GM18526 (cell line): ENCODE results near the gene PDZRN4.

Experiments
- POLR2A ChIP-seq: IDR thresholded peaks from 3 replicates; pipeline ENCODE4 v1.6.1; 2011; ENCODE audit not compliant: insufficient read length; ENCODE audit errors: extremely low read depth

The PDZRN4 gene

DNA sequence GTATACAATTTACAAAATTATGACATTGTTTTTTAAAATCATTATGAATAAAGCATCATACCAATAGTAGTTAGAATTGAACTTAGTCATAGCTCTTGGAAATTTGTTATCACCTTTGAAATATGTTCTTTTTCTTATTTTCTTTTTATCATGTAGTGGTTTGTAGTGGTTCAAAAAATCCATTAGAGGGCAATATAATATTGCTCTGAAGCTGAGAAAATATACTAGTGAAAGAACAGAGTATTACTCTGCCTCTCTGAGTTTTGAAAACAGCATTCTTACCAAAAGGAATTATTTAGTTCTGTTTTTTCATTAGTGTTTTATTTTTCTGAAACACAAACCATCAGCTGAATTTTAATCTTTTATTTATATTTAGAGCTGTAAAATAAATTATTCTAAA is 76.2 kb downstream of the PDZRN4 start:
- no peak for TF ChIP-seq POLR2A

DNA sequence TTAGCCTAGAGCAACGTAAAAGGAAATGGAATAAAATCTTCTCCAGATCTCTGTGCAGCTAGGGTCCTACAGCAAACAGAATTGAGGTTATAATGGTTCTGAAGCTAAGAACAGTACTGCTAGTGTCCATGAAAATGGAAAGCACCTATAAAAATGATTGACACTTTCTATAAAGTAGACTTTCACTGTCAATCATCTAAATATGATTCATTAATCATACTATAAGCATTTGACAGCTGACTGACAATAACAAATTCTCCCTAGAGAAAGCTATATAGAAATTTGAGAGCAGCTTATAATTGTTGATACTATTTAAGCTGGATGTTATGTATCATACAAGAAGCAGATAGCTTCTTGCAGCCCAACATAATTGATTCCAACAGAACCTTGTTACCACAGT is 80.9 kb downstream of the PDZRN4 start:
- no peak for TF ChIP-seq POLR2A

DNA sequence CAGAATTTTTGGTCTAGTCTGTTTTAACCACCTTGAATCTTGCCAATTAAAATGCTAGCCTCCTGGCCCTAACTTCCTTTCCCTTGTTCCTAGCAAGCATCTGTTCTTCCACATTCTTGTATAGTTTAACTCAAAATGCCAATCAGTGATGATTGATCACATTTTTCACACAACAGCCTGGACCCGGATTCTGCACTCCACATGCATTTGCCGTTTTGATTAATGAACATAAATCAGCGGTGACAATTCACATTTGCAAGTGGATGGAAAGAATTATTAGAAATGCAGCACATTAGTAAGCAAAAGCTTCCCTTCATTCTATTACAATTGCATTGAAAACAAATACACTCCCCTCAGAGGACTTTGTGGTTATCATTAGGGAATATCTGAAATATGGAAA is 83.4 kb downstream of the PDZRN4 start:
- TF ChIP-seq POLR2A, result no peak

DNA sequence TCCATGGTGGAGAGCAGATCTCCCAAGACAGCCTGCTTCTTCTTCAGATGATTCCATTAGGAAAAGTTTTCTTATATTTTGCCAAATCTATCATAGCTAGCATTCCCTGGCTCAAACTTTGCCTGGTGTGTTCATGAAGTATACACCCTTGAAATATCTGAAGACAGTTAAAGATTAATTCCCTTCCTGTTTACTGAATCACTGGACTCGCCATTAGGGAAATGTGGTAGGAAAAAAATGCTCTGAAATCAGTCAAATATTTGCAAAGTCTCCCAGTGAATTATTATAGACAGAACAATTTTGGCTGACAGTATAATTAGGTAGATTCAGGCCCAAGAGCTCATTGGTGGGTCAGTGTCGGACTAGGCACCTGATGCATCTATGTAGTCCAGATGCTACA is 86.5 kb downstream of the PDZRN4 start:
- TF ChIP-seq POLR2A, result no peak

DNA sequence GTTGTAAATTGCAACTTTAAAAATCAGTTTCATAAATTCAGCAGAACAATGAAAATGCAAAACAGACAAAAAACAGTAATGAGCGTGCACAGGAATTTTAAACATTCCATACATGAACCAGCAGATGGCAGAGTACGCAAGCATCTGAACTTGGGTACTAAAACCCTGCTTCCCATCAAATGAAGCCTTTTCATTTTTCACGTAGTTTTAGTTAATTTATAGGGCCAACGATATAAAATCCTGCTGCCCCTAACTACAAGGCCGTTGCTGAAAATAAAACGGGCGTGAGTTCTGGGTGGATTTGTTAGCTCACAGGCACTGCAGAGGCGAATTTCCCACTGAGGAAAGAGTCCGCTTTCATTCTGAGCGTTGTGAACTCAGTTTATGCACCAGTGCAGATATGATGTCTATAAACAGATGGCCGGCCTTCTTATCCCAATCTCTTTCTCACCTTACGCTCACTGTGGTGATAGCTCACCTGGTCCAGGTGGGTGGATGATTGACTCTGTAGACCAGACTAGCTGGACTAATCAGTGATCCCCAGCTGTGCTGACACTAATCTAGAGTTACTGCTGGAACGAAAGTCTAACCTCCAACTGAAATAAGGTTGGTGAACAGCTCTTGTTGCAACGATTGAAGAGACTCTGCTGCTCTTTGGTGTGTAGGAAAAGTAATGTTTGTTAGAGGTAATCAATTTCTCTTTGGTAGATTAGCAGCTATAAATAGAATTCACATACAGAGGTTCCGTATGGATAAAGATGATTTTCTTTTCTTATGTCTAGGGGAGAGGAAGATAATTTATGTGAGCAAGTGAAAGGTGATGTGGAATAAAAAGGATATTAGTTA is 89.2 kb downstream of the PDZRN4 start:
- no peak for TF ChIP-seq POLR2A

DNA sequence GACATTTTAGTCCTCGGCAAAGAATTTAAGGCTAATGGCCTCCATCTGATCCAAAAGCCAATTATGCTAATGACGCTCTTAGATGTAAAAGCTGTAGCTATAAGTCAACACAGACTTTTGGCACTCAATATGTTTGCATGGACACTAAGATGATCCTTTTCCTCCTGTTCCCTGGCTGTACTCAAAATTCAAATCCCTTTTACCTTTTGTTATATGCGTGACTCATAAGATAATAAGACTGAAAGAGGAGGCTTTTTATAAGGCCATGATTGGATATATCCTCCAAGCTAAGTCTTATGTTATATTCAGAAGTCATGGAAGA is 89.8 kb downstream of the PDZRN4 start:
- TF ChIP-seq POLR2A, result no peak

DNA sequence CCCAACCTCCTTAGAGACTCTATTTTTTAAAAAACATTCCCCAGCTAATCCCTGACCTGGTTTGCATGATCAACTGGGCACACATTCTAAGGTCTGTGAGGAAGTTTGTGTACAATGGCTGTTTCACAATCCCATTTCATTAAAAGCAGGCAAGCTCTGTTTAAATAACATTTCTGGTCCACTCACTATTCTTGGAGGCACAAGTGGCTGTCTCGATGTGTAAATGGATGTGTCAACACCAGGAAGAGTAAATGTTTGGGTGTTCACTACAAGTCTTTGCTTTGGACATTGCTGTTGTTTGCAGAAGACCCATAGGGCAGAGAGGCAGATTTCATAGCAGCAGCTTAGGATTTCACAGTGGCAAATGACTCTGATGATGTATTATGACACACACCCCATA is 98.3 kb downstream of the PDZRN4 start:
- TF ChIP-seq POLR2A, result no peak

DNA sequence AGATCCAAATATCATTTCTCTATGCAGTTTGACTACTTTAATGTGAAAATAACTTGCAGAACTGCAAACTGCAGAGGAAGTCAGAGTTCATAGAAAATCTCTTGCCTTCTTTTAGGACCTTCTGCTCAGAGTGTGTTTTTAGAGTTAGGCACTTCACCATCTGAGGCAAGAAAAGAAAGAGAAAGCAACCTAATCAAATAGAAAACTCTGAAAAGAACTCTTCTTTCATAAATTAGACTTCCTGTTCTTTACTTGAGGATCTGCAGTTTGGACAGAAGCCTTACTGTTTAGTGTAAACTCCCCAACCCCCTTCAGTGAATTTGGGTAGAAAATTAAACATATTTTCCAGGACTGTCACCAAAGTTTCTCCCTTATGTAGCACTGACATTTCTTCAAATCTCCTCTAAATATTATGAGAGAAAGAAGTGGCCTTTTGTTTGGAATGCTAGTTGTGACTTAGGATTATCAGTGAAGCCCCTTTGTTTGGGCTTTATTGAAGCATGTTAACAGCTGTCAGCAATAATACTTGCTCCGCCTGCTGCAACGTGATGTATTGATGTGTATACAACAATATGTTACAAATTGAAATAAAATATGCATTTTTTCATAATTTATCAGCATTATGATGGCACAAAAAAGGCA is 99.5 kb downstream of the PDZRN4 start:
- no peak for TF ChIP-seq POLR2A

DNA sequence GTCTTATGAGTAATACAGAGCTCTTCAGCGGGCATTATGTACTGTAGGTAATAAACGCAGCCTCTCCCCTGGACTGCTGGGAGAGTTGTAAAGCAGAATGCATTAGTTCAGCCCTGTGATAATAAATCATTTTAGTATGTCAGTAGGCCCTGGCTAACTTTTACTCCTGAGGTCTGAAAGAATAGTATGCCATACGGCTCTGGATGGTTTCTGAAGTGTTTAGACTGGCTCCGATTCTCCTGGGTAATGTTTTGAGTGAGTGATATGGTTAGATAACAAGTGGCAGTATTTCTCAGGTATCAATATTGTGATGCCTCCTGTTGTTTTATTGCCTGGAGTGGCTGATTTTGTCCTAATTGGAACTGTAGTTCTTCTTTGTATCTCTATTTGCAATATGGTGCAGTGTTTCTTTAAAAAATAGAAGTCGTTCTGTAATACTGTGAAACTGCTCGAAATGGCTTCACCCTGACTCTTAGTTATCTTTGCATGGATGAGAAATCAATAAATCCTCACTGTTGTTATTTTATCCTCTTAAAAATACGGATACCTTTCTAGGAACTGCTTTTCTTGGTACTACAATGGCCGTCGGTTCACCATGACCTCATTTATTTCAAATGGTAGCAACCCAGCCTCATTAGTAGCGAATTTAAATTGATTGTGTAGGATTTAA is 100.2 kb downstream of the PDZRN4 start:
- TF ChIP-seq POLR2A, result no peak

DNA sequence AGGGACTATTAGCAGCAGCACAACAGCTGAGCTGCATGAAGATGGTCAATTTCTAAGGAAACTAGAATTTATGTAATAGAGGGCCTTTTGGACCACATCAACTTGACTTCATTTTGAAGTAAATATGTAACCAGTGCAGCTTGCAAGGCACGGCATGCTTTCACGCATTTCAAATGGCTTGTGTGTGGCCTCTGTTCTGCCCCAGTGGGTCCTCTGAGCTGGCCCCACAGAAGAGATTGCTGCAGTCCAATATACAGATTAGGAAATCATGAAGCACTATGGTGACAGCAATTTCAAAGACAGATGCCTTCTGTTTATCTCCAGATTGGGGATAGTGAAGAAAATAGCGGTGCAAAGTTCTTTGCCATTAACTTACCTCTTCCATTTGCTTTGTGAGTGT is 101.4 kb downstream of the PDZRN4 start:
- TF ChIP-seq POLR2A, result no peak

DNA sequence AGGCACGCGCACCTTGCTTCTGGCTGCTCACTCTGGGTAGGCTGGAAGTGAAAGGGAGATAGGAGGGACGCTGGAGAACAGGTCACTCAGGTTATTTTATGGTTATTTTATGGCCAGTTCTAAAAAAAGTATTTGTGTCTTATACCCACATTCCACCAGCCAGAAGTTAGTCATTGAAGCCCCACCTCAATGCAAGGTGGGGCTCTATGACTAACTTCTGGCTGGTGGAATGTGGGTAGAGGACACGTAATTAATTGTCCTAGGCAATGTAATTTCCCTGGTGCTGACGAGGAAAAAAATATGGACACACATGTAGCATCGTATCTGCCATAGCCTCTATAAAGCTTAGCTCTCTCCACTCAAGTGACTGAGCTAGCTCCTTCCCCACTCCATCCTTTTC is 104.9 kb downstream of the PDZRN4 start:
- TF ChIP-seq POLR2A, result no peak

DNA sequence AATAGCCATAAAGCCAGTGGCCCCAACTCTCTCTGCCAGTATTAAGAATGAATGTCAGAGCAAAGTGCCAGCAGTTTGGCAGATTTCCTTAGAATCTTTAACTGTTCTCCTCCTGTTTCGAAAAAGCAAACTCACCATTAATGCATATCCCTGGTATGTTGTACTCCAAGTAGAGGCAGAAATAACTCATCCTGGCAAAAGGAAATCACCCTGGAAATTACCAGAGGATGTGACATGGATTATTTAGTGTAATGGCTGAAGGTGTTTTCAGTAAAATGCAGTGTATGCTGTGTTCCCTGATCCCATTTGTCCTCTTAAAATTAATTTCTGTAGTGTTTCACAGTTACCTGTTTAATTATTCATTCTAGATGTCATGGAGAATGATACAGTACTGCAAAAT is 105.3 kb downstream of the PDZRN4 start:
- no peak for TF ChIP-seq POLR2A

DNA sequence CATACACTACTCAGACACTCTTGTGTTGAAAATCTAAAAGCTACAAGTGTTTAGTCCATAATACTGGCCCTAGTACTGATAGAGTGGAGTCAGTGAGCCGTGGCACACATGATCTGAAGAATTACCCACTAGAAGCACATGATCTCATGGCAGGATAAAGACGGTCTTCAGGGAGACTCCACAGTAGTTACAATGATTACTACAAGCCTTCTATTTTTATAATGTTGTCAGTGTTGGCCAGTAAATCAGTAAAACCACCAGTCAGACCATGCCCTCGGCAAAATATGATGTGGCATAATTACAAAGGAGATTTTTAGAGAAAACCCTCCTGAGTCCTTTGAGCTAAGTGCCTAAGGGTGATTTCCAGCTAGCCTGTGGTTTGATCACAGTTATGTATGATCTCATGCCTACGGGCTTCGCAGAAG is 114.9 kb downstream of the PDZRN4 start:
- no peak for TF ChIP-seq POLR2A

DNA sequence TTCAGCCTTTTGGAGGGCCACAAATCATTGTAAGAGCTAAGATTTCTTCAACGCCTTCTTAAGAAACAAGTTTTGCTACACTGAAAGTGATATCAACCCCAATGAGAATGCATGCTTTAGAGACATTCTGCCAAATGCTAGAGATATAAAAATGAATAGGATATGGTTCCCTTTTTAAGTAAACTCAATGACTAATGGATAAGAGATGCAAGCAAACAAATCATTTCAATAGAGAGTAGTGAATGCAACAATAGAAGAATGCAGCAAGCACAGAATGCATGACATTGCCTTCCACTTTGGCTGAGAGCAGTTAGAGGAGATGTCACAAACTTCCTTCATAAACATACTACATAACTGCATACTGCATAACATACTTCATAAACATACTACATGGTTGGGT is 116.4 kb downstream of the PDZRN4 start:
- no peak for TF ChIP-seq POLR2A

DNA sequence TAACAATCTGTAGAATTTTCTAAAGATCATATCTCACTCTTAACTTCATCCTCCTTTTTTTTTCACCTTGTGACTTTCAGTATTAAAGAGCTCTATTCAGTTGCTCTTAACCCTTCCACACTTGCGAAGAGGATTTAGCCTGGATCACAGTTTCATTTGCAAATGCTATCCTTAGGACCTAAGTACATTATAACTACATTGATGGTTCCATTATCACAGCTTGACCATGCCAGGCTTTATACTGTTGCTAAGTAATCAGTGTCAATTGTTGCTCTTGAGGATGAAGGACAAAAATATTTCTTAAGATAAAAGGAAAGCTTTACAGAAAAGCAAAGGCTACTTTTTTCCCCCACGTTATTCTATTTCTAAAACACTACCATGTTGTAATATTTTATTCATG is 122.2 kb downstream of the PDZRN4 start:
- no peak for TF ChIP-seq POLR2A

DNA sequence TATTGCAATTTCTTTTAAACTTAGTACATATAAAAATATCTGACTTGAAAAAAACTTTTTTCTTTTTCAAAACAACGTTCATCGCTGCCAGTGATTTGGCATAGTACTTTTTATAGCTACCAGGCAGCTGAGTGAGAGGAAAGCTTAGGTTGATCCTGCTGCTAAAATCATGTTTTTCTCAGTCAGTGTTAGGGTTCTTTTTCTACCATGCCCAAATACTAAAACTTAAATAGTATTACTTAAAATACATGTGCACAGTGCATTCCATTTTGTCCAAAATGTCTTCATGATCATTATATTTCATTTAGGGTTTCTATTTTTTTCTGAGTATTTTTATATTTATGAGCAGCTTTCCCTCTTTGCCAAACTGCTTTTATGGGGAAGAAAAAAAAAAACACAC is 123.8 kb downstream of the PDZRN4 start:
- TF ChIP-seq POLR2A, result no peak

DNA sequence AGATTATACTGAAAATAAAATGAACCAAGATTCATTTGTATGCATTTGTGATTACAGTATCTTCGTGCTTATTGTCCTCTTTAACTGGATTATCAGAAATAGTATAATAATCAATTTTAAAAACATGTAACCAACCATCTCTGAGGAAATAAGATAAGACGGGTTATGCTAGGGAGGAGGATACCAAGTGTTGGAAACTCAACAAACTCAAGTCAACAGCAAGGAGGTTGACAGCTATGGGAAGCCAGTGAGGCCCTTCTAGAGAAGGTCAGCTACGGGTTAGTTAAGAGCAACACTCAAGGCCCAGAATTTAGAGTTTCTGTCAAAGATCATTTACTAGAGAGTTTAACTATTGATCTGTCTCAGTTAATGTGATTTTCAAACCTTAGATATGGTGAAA is 137.2 kb downstream of the PDZRN4 start:
- TF ChIP-seq POLR2A, result no peak
